ENCODE data around the gene IGDCC3. TPM values are rescaled to one million over a fixed set of nuclear protein-coding genes. Genes with fewer than 3 reads are reported as not detected.

Gene IGDCC3
- total and polyA plus RNA-seq, 2 of the 8 experiments (the other 6 are each of a cell fraction or from before 2014, with no cell fraction given), result 26.8 to 45.7 TPM

GRCh38 chr15:65386886-65387285 is 9.1 kb upstream of the IGDCC3 start:
- no peak overlapping the region for H3K23ac ChIP-seq (ENCODE audit: insufficient read length)
- H4K8ac ChIP-seq (ENCODE audit: extremely low read depth, insufficient read depth, low read length), result no peak overlapping the region
- no peak overlapping the region for H3K4me2 ChIP-seq (ENCODE audit: insufficient read depth in 1 of 2, low read depth in 2 of 2, low read length in 2 of 2)
- no peak overlapping the region for H2AFZ ChIP-seq (ENCODE audit: low read length)
- H3K36me3 ChIP-seq (ENCODE audit: control insufficient read depth in 2 of 4, insufficient read depth in 4 of 4, low read length in 3 of 4), result peaks cover 0 to 4% (median 0%) of the 10 kb centered on the region in 4 experiments; a peak in 2 of 8 replicates
- no peak overlapping the region for H2BK120ac ChIP-seq (replicated peaks; ENCODE audit: low read depth, low read length)
- H2BK12ac ChIP-seq (ENCODE audit: low read depth, low read length), result no peak overlapping the region
- FAIRE-seq, result no peak
- ChIA-PET CTCF (ENCODE audit: partially characterized antibody) (interaction anchor here (0.6 to 18.3 kb wide), 10 partner anchors 8 to 186 kb away, joined by 3 to 547 read pairs (median 5); no protein-coding TSS in a partner anchor), POLR2A (ENCODE audit: partially characterized antibody) (interaction anchor here (0.8 to 6.7 kb wide), 5 partner anchors 31 to 81 kb away, joined by 3 to 35 read pairs (median 3); partner anchors contain the start of gene RNU5B-1)
- no peak overlapping the region for H3K27ac ChIP-seq (ENCODE audit: low read depth, low read length)
- H3K79me1 ChIP-seq (ENCODE audit: low read depth, low read length), result no peaks in the 10 kb centered on the region
- no peak overlapping the region for H2BK5ac ChIP-seq (ENCODE audit: low read depth, low read length)
- no peak overlapping the region for H3K18ac ChIP-seq (ENCODE audit: extremely low read depth, low read length)
- H3K9me3 ChIP-seq (ENCODE audit: insufficient read depth in 2 of 2, low read depth in 1 of 2, low read length in 1 of 2), result no peaks in the 10 kb centered on the region
- no peaks in the 10 kb centered on the region; a peak in 2 of 7 replicates for H3K27me3 ChIP-seq (replicated peaks in 1 of 4; ENCODE audit: control insufficient read depth in 3 of 4, extremely low read depth in 1 of 4, insufficient read depth in 3 of 4, low read length in 3 of 4)
- no peak overlapping the region for H2BK20ac ChIP-seq (ENCODE audit: low read length)
- H3K56ac ChIP-seq (replicated peaks; ENCODE audit: insufficient read length, low read depth, low read length), result no peak overlapping the region
- no peak overlapping the region for H2AK5ac ChIP-seq (ENCODE audit: low read depth, low read length)
- no peak overlapping the region for H3K4me3 ChIP-seq (ENCODE audit: extremely low read depth in 1 of 4, insufficient read depth in 2 of 4, low read depth in 3 of 4, low read length in 4 of 4)
- H4K91ac ChIP-seq (replicated peaks; ENCODE audit: insufficient read length, low read length), result no peak overlapping the region
- H3K14ac ChIP-seq (ENCODE audit: insufficient read length), result no peak overlapping the region
- no peaks in the 10 kb centered on the region for H4K20me1 ChIP-seq (replicated peaks in 1 of 2; ENCODE audit: control insufficient read depth in 1 of 2, insufficient read depth in 2 of 2, low read length in 2 of 2)
- no peak overlapping the region for H2BK15ac ChIP-seq (ENCODE audit: low read length)
- H3K9ac ChIP-seq (replicated peaks in 1 of 4; ENCODE audit: extremely low read depth in 1 of 4, low read depth in 3 of 4, low read length in 3 of 4), result no peak overlapping the region
- H3K79me2 ChIP-seq (ENCODE audit: control insufficient read depth in 1 of 2, insufficient read depth in 2 of 2, low read length in 2 of 2), result no peaks in the 10 kb centered on the region
- DNase-seq (ENCODE audit: low read depth in 1 of 2, low spot score in 2 of 2), result no peak
- H3K4ac ChIP-seq (replicated peaks; ENCODE audit: insufficient read length, low read depth, low read length), result no peak overlapping the region
- peaks cover 0 to 14% (median 6%) of the 10 kb centered on the region in 4 experiments; a peak in 6 of 7 replicates for H3K4me1 ChIP-seq (replicated peaks in 1 of 4; ENCODE audit: control insufficient read depth in 3 of 4, insufficient read depth in 4 of 4, low read length in 3 of 4)
- peaks cover 3% of the 10 kb centered on the region; the same call in 1 of the 2 replicates for H3K23me2 ChIP-seq (ENCODE audit: low read depth, low read length)
- TF ChIP-seq PHF8 (conservative IDR thresholded peaks at IDR 0.05; ENCODE audit: low read depth, low read length) (no peak), EP300 (IDR thresholded peaks at IDR 0.05; ENCODE audit: borderline replicate concordance in 1 of 2, low read depth in 2 of 2, low read length in 2 of 2) (no peak), POLR2A (IDR thresholded peaks at IDR 0.05; ENCODE audit: control extremely low read depth in 1 of 2, low read depth in 2 of 2, low read length in 2 of 2) (no peak), MAFK (IDR thresholded peaks at IDR 0.05; ENCODE audit: low read depth, low read length) (no peak), NRF1 (IDR thresholded peaks at IDR 0.05; ENCODE audit: low read depth, low read length) (no peak)
- TF ChIP-seq, protein P1, sequence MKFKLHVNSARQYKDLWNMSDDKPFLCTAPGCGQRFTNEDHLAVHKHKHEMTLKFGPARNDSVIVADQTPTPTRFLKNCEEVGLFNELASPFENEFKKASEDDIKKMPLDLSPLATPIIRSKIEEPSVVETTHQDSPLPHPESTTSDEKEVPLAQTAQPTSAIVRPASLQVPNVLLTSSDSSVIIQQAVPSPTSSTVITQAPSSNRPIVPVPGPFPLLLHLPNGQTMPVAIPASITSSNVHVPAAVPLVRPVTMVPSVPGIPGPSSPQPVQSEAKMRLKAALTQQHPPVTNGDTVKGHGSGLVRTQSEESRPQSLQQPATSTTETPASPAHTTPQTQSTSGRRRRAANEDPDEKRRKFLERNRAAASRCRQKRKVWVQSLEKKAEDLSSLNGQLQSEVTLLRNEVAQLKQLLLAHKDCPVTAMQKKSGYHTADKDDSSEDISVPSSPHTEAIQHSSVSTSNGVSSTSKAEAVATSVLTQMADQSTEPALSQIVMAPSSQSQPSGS (IDR thresholded peaks at IDR 0.05; ENCODE audit: low read length), result no peak
- TF ChIP-seq, protein P2, sequence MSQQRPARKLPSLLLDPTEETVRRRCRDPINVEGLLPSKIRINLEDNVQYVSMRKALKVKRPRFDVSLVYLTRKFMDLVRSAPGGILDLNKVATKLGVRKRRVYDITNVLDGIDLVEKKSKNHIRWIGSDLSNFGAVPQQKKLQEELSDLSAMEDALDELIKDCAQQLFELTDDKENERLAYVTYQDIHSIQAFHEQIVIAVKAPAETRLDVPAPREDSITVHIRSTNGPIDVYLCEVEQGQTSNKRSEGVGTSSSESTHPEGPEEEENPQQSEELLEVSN (IDR thresholded peaks at IDR 0.05), result no peak
- no peak overlapping the region for H4K5ac ChIP-seq (ENCODE audit: insufficient read length, low read depth, low read length)
- 95% methylated on average over 6 of the region's 6 CpGs; no CpG with 5 or more reads in 1 of the 2 experiments for WGBS, 2 experiments (ENCODE audit: extremely low coverage in 1 of 2, insufficient coverage in 1 of 2, insufficient read length in 1 of 2, insufficient replicate concordance in 2 of 2, low coverage in 1 of 2, low lambda C conversion rate in 2 of 2, missing lambda C conversion rate in 1 of 2)

Measured in H1 (cell line).